ENCODE data around the gene ADPRS.

Gene ADPRS

GRCh38 chr1:36088577-36089392, at the start of gene ADPRS:
Gene ADPRS, plus strand, starts transcription at chr1:36088892. Its CDS starts 13 bp downstream, at chr1:36088905.
- no peak for FAIRE-seq
- peak; percentile 83 for DNase-seq (ENCODE audit: insufficient read length, low spot score)

GRCh38 chr1:36040238-36040637, 48.5 kb upstream of the ADPRS start:
- TF ChIP-seq CTCF (IDR thresholded peaks at IDR 0.05; ENCODE audit: insufficient read depth, missing control alignments), result no peak
- no peak for DNase-seq (ENCODE audit: insufficient read length, low spot score)
- no peak for FAIRE-seq

More at GRCh38 chr1:36088577-36089392, at the start of gene ADPRS:
- TF ChIP-seq CTCF (IDR thresholded peaks at IDR 0.05; ENCODE audit: insufficient read depth, missing control alignments), result peak; percentile 80

GRCh38 chr1:36051821-36052220, 36.9 kb upstream of the ADPRS start:
- no peak for TF ChIP-seq CTCF (IDR thresholded peaks at IDR 0.05; ENCODE audit: insufficient read depth, missing control alignments)
- DNase-seq (ENCODE audit: insufficient read length, low spot score) (no peak), FAIRE-seq (no peak)

GRCh38 chr1:36053978-36054377, 34.7 kb upstream of the ADPRS start:
- FAIRE-seq (no peak), DNase-seq (ENCODE audit: insufficient read length, low spot score) (no peak)
- no peak for TF ChIP-seq CTCF (IDR thresholded peaks at IDR 0.05; ENCODE audit: insufficient read depth, missing control alignments)

GRCh38 chr1:36055706-36056105, 33.0 kb upstream of the ADPRS start:
- DNase-seq (ENCODE audit: insufficient read length, low spot score) (no peak), FAIRE-seq (peak; percentile 80)
- no peak for TF ChIP-seq CTCF (IDR thresholded peaks at IDR 0.05; ENCODE audit: insufficient read depth, missing control alignments)

- no peak for DNase-seq (ENCODE audit: insufficient read length, low spot score)
- FAIRE-seq, result no peak
- TF ChIP-seq CTCF (IDR thresholded peaks at IDR 0.05; ENCODE audit: insufficient read depth, missing control alignments), result no peak
Observed at GRCh38 chr1:36062315-36062714, 26.4 kb upstream of the ADPRS start.

GRCh38 chr1:36067871-36068270, 20.8 kb upstream of the ADPRS start:
- no peak for DNase-seq (ENCODE audit: insufficient read length, low spot score)
- no peak for FAIRE-seq

More at GRCh38 chr1:36067871-36068270, 20.8 kb upstream of the ADPRS start:
- no peak for TF ChIP-seq CTCF (IDR thresholded peaks at IDR 0.05; ENCODE audit: insufficient read depth, missing control alignments)
